CD1c-positive myeloid dendritic cell (primary cell): ENCODE measurements around the gene SLC9A6.
"Not testable (repeated sequence)": the region's sequence is repeated elsewhere in the genome, so short reads cannot be mapped to it uniquely, and the experiment has no call there.

Experiments
- DNase-seq: peaks from one replicate; pipeline ENCODE4 v3.0.0-alpha.2; 2016; ENCODE audit errors: extremely low spot score

The SLC9A6 gene

GRCh38 chrX:136029766-136030165, 44.5 kb downstream of the SLC9A6 start:
- DNase-seq, result no peak

- no peak for DNase-seq
These were observed 45.3 kb downstream of the SLC9A6 start for GRCh38 chrX:136030303-136031191.

GRCh38 chrX:136031626-136032025, 46.4 kb downstream of the SLC9A6 start:
- DNase-seq, result no peak

GRCh38 chrX:136032370-136032769, 47.1 kb downstream of the SLC9A6 start:
- DNase-seq, result no peak

GRCh38 chrX:136034668-136035067, 49.4 kb downstream of the SLC9A6 start:
- DNase-seq, result no peak

GRCh38 chrX:136035663-136036062, 50.4 kb downstream of the SLC9A6 start:
- no peak for DNase-seq

GRCh38 chrX:136039485-136039884, 54.2 kb downstream of the SLC9A6 start:
- DNase-seq, result no peak

- DNase-seq, result no peak
These were observed 54.7 kb downstream of the SLC9A6 start for GRCh38 chrX:136039968-136040367.

- DNase-seq, result no peak
These were observed 56.1 kb downstream of the SLC9A6 start for GRCh38 chrX:136041254-136041812.

GRCh38 chrX:136045008-136045407, 59.8 kb downstream of the SLC9A6 start:
- no peak for DNase-seq

GRCh38 chrX:136046295-136047015, 61.2 kb downstream of the SLC9A6 start:
- DNase-seq, result no peak

GRCh38 chrX:136047016-136047642, 61.9 kb downstream of the SLC9A6 start:
- no peak for DNase-seq

GRCh38 chrX:136047969-136048368, 62.7 kb downstream of the SLC9A6 start:
- DNase-seq, result no peak

GRCh38 chrX:136048446-136048845, 63.2 kb downstream of the SLC9A6 start:
- DNase-seq, result no peak

GRCh38 chrX:136049608-136050007, 64.4 kb downstream of the SLC9A6 start:
- DNase-seq, result no peak

- DNase-seq, result not testable (repeated sequence)
These were observed 65.6 kb downstream of the SLC9A6 start for GRCh38 chrX:136050875-136051274.

- DNase-seq, result no peak
These were observed 66.4 kb downstream of the SLC9A6 start for GRCh38 chrX:136051611-136052010.

- DNase-seq, result no peak
These were observed 70.5 kb downstream of the SLC9A6 start for GRCh38 chrX:136055651-136056221.

GRCh38 chrX:136057567-136057966, 72.3 kb downstream of the SLC9A6 start:
- no peak for DNase-seq

GRCh38 chrX:136059350-136059749, 74.1 kb downstream of the SLC9A6 start:
- no peak for DNase-seq

- DNase-seq, result no peak
These were observed 76.1 kb downstream of the SLC9A6 start for GRCh38 chrX:136061286-136061685.

GRCh38 chrX:136061696-136062095, 76.5 kb downstream of the SLC9A6 start:
- DNase-seq, result no peak
